HG02981 (cell line): ENCODE results near the gene MAP4K1.

ENCODE experiments used
- ATAC-seq: cut with Tn5 transposase; IDR thresholded peaks from one replicate; pipeline ENCODE4 v1.9.1; 2021; ENCODE audit warnings: mild to moderate bottlenecking, moderate library complexity; ENCODE audit not compliant: unreplicated experiment

Gene MAP4K1

DNA sequence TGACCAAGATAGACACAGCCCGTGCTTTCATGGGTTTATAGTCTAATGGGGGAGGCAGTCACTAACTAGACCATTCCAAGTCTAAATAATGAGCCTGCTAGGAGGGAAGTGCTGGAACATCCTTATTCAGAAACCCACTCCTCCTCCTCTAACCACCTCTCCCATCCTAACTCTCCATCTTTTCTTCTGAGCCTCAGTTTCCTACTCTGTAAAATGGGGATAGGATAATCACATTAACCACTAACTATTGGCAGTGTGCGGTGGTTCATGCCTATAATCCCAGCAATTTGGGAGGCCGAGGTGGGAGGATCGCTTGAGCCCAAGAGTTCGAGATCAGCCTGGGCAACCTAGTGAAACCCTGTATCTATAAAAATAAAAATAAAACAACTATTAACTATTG lies 68.7 kb downstream of the MAP4K1 start:
- no peak for ATAC-seq

DNA sequence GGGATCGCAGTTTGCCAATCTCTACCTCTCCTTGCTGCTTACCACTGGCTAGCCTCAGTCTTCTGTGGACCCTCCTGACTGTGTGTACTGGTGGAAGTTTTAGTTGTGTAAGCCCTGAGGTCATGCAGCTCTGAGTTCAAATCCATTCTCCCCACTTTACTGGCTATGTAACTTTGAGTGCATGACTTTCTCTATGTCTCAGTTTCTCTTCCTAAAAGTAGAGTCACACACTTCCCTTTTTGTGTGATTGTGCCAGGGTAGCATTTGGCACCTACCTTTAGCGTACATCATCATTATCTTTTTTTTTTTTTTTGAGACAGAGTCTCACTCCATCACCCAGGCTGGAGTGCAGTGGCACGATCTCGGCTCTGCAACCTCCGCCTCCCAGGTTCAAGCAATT lies 70.3 kb downstream of the MAP4K1 start:
- no peak for ATAC-seq

GRCh38 chr19:38545596-38545995 lies 72.2 kb downstream of the MAP4K1 start:
- ATAC-seq: no peak

GRCh38 chr19:38544569-38545315 lies 73.0 kb downstream of the MAP4K1 start:
- no peak for ATAC-seq

DNA sequence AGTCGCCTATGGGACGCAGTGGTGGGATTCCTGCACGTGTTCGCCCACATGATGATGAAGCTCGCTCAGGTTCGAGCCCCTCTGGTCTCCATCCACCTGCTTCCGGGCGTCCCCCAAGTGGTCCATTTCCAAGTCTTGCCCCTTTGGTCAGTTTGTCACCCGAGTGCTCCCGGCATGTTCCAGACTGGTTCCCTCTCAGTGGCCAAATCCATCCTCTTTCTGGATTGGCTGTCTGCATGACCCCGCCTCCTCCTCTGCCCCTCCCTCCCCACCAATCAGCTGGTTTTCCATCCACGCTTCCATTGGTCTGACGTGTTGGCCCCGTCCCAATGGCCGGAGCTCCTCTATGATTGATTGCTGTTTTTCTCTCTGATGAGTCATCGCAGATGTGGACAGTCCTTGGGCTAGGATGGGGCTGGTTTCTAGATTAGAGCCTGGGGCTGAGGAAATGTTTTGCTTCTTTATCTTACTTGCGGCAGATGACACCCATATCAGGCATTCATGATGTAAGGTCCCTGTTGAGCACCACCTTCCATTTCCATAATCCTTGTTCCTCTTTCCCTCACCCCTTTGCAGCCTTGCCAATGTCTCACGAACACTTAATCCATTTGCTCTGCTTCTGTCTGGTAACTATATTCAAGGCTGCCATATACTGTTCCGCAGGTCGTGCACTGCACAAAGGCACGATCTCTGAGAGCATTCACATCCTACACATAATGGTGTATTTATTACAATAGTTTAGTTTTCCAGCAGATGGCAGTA lies 73.8 kb downstream of the MAP4K1 start:
- no peak for ATAC-seq

DNA sequence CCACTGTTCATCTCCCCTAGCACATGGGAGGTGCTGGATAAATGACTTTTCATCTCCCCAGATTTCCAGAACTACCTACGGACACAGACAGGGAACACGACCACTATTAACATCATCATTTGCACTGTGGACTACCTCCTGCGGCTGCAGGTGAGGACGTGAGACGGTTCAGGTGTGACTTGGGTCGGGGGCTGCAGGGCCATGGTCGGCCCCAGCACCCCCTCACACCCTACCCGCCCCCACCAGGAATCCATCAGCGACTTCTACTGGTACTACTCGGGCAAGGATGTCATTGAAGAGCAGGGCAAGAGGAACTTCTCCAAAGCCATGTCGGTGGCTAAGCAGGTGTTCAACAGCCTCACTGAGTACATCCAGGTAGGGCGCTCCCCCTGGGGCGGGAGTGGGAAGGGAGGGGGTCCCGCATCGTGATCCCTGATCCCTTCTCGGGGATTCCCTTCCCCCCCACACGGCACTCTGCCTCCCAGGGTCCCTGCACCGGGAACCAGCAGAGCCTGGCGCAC lies 74.4 kb downstream of the MAP4K1 start:
- no peak for ATAC-seq

DNA sequence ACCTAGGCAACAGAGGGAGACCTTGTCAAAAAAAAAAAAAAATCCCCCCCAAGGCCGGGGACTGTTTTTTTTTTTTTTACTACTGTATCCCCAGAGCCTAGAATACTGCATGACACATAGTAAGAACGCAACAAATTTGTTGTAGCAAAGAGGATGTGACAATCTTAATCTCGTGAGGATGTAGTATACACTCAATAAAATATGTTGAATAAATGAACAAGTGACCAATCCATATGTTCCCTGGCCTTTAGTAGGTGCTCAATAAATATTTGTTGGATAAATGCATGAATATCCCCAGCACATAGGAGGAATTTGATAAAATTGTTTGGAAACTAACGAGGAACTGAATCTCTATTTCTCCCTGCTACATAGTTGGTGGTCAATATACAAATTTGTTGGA lies 75.7 kb downstream of the MAP4K1 start:
- no peak for ATAC-seq

- ATAC-seq: no peak
Measured at GRCh38 chr19:38539751-38540150, 78.0 kb downstream of the MAP4K1 start.

- ATAC-seq: no peak
Measured at GRCh38 chr19:38538793-38539528, 78.8 kb downstream of the MAP4K1 start.

GRCh38 chr19:38538386-38538785 lies 79.4 kb downstream of the MAP4K1 start:
- ATAC-seq: no peak
